ENCODE data around the gene LRP1-AS. TPM values are rescaled to one million over a fixed set of nuclear protein-coding genes. Genes with fewer than 3 reads are reported as not detected.

LRP1-AS gene
- total and polyA plus RNA-seq, 8 donors: not detected

- H3K4me3 ChIP-seq: no peak overlapping the region
- no peaks in the 10 kb centered on the region for H3K4me1 ChIP-seq
- no peak overlapping the region for H3K27ac ChIP-seq
- peaks cover 70 to 90% (median 85%) of the 10 kb centered on the region in 4 donors for H3K36me3 ChIP-seq
- 46 to 62% (median 52%) methylated on average over 5 of the region's 5 CpGs for WGBS, 5 donors
- no peak for DNase-seq
- TF ChIP-seq EP300 (IDR thresholded peaks at IDR 0.05): no peak
- no peak for TF ChIP-seq POLR2A (IDR thresholded peaks at IDR 0.05)
- no peak for TF ChIP-seq POLR2AphosphoS5 (IDR thresholded peaks at IDR 0.05)
- TF ChIP-seq CTCF (IDR thresholded peaks at IDR 0.05): no peak
- no peaks in the 10 kb centered on the region for H3K27me3 ChIP-seq
- H3K9me3 ChIP-seq: no peaks in the 10 kb centered on the region
- intact Hi-C loops (cut with DNase I; ENCODE audit: low total_unique reads): loop anchor here (2.0 kb wide), 1 partner anchor 57 kb away; no protein-coding TSS in a partner anchor
Observed at GRCh38 chr12:57181561-57182155, 34.2 kb upstream of the LRP1-AS start.

- H3K27ac ChIP-seq: no peak overlapping the region
- peaks cover 69 to 90% (median 85%) of the 10 kb centered on the region in 4 donors for H3K36me3 ChIP-seq
- TF ChIP-seq POLR2AphosphoS5 (IDR thresholded peaks at IDR 0.05): no peak
- no peak for TF ChIP-seq POLR2A (IDR thresholded peaks at IDR 0.05)
- H3K27me3 ChIP-seq: no peaks in the 10 kb centered on the region
- WGBS, 5 donors: 48 to 68% (median 54%) methylated on average over 9 of the region's 9 CpGs
- intact Hi-C loops (cut with DNase I; ENCODE audit: low total_unique reads): no loop called here
- H3K4me3 ChIP-seq: no peak overlapping the region
- no peak for DNase-seq
- H3K9me3 ChIP-seq: no peaks in the 10 kb centered on the region
- peaks cover 0 to 2% (median under 1%) of the 10 kb centered on the region in 4 donors for H3K4me1 ChIP-seq
Observed at GRCh38 chr12:57181072-57181471, 33.7 kb upstream of the LRP1-AS start.

GRCh38 chr12:57180321-57180989, 33.0 kb upstream of the LRP1-AS start:
- Histone ChIP-seq H3K36me3 (peaks cover 64 to 86% (median 85%) of the 10 kb centered on the region in 4 donors), H3K27me3 (no peaks in the 10 kb centered on the region)
- DNase-seq: no peak

GRCh38 chr12:57179331-57180086, 32.1 kb upstream of the LRP1-AS start:
- H3K36me3 ChIP-seq: peaks cover 54 to 85% (median 82%) of the 10 kb centered on the region in 4 donors
- intact Hi-C loops (cut with DNase I; ENCODE audit: low total_unique reads): loop anchor here (5.0 kb wide), 1 partner anchor 42 kb away; no protein-coding TSS in a partner anchor

More at GRCh38 chr12:57180321-57180989, 33.0 kb upstream of the LRP1-AS start:
- TF ChIP-seq EP300 (IDR thresholded peaks at IDR 0.05) (no peak), POLR2AphosphoS5 (IDR thresholded peaks at IDR 0.05) (no peak), CTCF (IDR thresholded peaks at IDR 0.05) (no peak), POLR2A (IDR thresholded peaks at IDR 0.05) (no peak)
- Histone ChIP-seq H3K9me3 (no peaks in the 10 kb centered on the region), H3K27ac (no peak overlapping the region), H3K4me1 (peaks cover 3 to 8% (median 6%) of the 10 kb centered on the region in 4 donors), H3K4me3 (no peak overlapping the region)
- intact Hi-C loops (cut with DNase I; ENCODE audit: low total_unique reads): no loop called here
- 87 to 95% (median 94%) methylated on average over 20 of the region's 20 CpGs for WGBS, 5 donors

GRCh38 chr12:57178213-57178612, 30.8 kb upstream of the LRP1-AS start:
- no peaks in the 10 kb centered on the region for H3K9me3 ChIP-seq
- no peak for DNase-seq
- H3K27me3 ChIP-seq: no peaks in the 10 kb centered on the region
- 82 to 89% (median 86%) methylated on average over 3 to 14 of the region's 14 CpGs for WGBS, 5 donors
- intact Hi-C loops (cut with DNase I; ENCODE audit: low total_unique reads): loop anchor here (5.0 kb wide), 1 partner anchor 41 kb away; no protein-coding TSS in a partner anchor
- peaks cover 6 to 16% (median 8%) of the 10 kb centered on the region in 4 donors for H3K4me1 ChIP-seq
- peaks cover 47 to 85% (median 83%) of the 10 kb centered on the region in 4 donors for H3K36me3 ChIP-seq
- TF ChIP-seq EP300 (IDR thresholded peaks at IDR 0.05): no peak
- TF ChIP-seq POLR2AphosphoS5 (IDR thresholded peaks at IDR 0.05): no peak
- TF ChIP-seq POLR2A (IDR thresholded peaks at IDR 0.05): no peak
- no peak for TF ChIP-seq CTCF (IDR thresholded peaks at IDR 0.05)
- no peak overlapping the region for H3K27ac ChIP-seq
- H3K4me3 ChIP-seq: no peak overlapping the region

More at GRCh38 chr12:57179331-57180086, 32.1 kb upstream of the LRP1-AS start:
- Histone ChIP-seq H3K9me3 (no peaks in the 10 kb centered on the region), H3K4me3 (no peak overlapping the region), H3K27ac (no peak overlapping the region), H3K27me3 (no peaks in the 10 kb centered on the region), H3K4me1 (peaks cover 6 to 16% (median 8%) of the 10 kb centered on the region in 4 donors)
- no peak for DNase-seq
- WGBS, 5 donors: 92 to 95% (median 93%) methylated on average over 21 to 27 of the region's 27 CpGs
- TF ChIP-seq POLR2AphosphoS5 (IDR thresholded peaks at IDR 0.05): no peak
- TF ChIP-seq EP300 (IDR thresholded peaks at IDR 0.05): no peak

Measured in stomach (tissue), 9 donors.